NCI-H526 treated with DMSO at 0.1 percent for 48 hours (cell line): ENCODE results near the gene PLB1.
A peak's percentile ranks its signal among the peaks of the same experiment; 100 is the strongest.

ENCODE experiments used
- DNase-seq: peaks from one replicate; lab custom pipeline; 2025; lab: John Stamatoyannopoulos, UW

Gene PLB1

DNA sequence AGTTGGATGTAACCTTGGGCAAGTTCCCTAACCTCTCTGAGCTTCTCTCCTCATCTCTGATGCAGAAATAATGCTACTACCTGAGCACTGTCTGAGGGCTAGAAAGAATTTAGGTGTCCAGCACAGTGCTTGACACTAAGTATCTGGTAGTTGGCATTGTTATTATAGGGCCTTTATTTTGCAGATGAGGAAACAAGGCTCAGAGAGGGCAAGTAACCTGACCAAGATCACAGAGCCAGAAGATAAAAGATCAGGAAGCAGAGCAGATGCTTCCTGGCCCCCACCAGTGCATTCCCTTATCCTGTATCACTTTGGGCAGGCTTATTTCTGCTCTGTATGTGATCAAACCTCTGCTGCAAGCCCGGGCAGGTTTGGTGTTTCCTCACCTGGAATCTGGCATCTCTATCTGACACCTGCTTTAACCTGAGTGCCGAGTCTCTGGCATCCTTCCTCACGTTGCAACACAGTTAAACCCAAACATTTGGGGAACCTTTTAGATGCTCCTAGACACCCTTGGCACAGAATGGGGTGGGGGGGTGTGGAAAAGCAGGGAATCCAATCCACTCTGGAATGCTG, 69.9 kb downstream of the PLB1 start:
- DNase-seq: no peak

GRCh38 chr2:28566521-28567041, 70.7 kb downstream of the PLB1 start:
- DNase-seq: peak; percentile 38

DNA sequence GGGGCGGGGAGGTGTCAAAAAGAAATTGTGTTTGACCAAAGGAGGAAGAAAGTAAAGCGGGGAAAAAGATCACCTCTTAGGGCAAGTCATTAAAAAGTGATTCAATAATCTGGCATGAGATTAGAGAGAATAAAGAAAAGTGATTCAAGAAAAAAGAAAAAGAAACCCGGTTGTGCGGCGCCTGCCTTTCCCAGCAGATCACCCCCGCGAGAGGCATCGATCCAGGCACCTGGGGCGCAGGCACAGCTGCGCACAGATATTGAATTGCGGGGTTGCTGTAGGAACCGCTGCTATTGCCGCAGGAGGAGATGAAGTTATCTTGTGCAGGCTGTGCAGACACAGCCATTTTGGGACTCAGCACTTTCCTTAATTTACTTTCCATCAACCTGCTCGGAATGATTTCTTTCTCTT, 71.2 kb downstream of the PLB1 start:
- DNase-seq: peak; percentile 28

- DNase-seq: no peak
These were observed 72.2 kb downstream of the PLB1 start for GRCh38 chr2:28568036-28568435.

DNA sequence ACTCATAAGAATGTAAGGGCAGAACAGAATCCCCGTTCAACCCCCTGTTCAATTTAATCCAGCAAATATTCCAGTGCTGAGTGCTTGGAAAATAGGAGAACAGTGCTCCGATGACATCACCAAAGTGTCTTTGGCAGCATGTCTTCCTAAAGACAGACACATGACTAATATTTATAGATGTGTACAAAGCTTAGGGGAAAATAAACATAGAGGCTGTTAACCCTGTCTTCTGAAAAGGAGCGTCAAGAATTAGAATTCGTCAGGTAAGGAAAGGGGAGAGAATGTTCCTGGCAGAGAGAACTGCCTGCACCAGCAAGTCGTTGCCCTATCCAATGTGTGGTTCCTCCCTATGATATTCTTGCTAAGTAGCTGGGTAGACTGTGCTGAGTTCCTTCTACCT, 72.7 kb downstream of the PLB1 start:
- no peak for DNase-seq

GRCh38 chr2:28570431-28570830, 74.6 kb downstream of the PLB1 start:
- no peak for DNase-seq

GRCh38 chr2:28576714-28577113, 80.9 kb downstream of the PLB1 start:
- no peak for DNase-seq

DNA sequence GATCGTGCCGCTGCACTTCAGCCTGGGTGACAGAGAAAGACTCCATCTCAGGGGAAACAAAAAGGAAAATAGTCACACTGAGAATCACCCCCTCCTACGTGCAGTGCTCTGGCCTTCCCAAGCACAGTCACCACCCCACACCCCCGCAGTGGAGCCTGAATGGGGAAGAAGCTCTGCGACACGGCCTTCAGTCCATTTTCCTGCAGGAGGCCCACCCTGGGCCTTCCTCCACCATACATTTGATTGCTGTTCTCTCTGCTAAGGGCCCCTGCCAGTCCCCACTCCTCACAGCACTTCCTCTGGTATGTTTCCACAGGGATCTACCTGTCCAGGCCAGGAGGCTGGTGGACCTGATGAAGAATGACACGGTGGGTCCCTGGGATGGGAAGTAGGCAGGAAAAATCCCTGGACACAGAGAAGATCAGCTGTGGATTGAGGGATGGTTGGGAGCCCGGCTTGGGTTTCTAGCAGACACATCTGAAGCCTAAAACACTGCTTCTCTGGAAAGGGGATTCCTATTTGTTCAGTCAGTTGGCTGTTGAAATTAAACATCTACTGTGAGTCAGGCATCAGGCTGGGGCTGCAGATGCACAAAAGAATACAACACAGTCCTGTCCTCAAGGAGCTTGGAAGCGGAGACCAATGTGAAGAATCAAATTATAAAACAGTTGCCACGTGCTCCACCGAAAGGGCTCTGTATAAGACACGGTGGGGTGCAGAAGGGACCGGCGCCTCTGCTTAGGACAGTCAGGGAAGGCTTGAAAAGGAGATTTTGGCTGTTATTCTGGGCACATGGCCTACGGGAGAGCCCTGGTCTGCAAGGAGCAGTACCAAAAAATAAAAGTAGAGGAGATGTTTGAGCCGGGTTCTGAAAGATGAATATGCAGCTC, 82.2 kb downstream of the PLB1 start:
- DNase-seq: no peak

GRCh38 chr2:28578774-28579173, 82.9 kb downstream of the PLB1 start:
- no peak for DNase-seq

DNA sequence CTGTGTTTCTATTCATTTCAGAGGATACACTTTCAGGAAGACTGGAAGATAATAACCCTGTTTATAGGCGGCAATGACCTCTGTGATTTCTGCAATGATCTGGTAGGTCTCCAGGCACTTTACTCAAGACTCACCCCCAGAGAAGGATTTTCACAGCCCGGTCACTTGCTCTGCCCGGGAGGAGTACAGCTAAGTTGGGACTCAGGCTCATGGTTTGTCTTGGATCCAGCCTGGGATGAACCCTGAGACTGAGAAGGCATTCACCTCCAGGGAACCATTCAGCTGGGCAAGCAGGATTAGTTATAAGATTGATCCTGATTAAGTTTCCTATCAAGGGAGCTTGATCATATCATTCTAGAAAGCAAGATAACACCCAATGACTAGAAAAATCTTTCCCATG, 83.7 kb downstream of the PLB1 start:
- DNase-seq: no peak

DNA sequence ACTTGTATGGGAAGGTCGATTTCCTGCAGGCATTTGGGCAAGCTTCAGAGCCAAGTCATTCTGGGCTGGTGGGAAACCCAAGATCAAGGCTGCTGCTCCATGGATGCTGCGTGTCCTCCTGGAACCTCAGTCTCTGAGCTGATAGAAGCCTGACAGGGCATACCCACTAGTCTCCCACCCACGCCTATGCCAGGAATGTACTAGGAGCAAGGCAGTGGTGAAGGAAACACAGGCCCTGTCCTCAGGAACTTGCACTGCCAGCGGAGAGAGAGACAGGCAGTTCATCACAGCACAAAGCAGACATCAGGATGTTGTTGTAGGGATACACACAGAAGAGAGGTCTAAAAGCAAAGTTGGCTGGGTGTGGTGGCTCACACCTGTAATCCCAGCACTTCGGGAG, 84.2 kb downstream of the PLB1 start:
- DNase-seq: no peak

DNA sequence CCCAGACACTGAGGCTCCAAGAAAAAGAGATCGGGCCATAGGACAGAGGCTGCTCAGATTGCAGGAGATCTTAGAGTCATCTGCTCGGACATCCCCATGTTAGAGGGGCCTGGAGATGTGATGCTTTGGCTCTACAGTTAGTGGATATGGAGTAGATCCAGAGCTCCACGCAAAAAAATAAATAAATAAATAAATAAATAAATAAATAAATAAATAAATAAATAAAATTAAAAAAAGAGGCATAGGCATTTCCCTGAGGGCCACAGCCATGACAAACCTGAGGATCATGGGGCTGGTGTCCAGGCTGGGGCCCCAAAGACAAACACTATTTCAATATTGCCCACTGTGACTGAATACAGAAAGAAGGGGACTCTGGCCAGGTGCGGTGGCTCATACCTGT, 85.5 kb downstream of the PLB1 start:
- no peak for DNase-seq

GRCh38 chr2:28582152-28582551, 86.3 kb downstream of the PLB1 start:
- no peak for DNase-seq

- no peak for DNase-seq
These were observed 86.7 kb downstream of the PLB1 start for GRCh38 chr2:28582595-28582994.

DNA sequence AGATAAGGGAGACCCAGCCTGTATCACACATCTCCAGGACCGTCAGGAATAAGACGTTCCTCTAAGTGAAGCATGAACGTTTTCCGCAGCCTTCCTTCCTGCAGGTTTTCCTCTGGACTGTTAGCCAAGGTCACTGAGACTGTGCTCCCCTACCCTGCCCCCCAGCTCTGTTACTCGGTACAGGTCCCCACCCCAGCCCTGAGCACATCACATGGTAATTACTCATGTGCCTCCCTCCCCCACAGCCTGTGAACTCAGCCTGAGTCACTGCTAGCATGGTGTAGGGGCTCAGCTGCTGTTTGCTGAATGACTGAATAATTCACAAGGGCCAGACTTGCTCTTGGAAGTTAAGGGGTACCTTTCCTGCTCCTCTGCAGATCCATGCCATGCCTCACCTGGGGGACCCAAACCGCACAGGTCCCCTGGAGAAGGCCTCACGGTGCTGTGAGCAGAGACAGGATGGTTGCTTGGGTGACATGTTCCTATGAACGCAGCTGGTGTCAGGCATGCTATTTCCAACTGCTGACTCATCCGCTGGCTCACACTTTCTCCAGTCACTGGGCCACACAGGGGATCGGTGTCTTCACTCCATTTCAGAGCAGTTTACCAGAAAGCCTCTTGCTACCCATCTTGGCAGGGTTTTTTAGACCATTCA, 88.2 kb downstream of the PLB1 start:
- no peak for DNase-seq

GRCh38 chr2:28586867-28587266, 91.0 kb downstream of the PLB1 start:
- no peak for DNase-seq

DNA sequence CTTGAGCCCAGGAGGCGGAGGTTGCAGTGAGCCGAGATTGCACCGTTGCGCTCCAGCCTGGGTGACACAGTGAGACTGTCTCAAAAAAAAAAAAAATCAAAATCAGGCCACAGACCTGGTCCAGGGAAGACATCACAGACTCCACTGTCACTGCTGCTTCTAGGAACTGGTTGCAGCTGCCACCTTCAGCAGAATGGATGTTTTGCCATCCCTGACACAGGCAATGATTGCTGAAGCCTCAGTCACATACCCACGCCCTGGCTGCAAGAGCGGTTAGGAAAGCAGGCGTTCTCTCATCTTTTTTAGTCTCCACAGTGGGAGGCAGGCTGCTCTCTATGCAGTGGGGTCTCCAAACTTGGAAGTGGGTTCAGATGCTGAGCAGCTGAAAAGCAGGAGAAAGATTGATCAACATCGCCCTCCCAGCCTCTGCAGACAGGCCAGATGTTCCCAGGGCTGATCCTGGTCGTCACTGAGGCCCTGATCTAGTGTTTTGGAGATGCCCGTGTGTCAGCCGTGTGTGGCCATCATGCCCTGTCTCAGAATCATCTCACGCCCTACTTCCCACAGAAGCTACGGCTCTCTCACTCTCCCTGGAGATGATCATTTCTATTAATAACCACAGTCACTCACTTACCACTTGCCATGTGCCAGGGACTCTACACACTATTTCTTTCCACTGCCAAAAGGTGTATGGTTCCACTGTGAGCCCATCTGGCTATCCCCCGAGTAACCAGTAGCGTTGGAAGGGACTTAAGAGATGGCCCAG, 91.8 kb downstream of the PLB1 start:
- no peak for DNase-seq

GRCh38 chr2:28588292-28588670, 92.4 kb downstream of the PLB1 start:
- no peak for DNase-seq

GRCh38 chr2:28589746-28590463, 94.0 kb downstream of the PLB1 start:
- DNase-seq: no peak

DNA sequence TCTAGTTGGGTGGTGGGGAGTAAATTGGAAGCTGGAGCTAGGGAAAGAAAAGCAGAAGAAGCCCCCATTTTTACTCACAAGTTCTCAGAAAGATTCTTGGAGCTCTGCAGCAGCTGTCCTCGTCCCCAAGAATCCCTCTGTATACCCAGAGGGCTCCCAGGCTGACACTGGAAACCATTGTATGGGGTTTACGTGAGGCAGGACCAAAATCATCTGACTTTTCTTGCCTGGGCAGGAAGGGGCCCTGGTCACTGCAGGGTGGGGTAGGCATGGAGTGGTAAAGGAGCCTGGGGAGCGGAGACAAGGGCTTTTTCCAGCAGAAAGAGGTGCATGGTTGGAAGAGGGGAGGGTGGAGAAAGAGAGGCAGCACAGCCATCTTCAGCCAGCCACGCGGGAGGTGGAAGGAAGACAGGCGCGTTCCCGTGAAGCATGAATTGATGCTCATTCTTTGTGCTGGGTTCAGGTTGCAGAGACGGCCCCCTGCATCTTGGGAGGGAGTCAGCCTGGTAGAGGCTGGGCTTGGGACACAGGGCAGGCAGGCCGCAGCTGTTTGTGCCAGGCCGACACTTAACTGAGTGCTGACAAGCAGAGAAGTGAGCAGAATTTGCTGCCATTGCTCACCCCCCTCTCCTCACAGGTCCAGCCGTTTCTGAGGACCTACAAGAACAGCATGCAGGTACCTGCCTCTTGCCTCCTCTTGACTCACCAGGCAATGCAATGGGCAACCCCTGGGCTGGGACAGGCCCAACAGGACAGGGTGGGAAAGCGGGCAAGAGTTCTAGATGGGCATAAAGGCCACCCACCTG, 94.8 kb downstream of the PLB1 start:
- DNase-seq: no peak
